Ishikawa (cell line): ENCODE data around the gene RUFY3.
"Not testable (repeated sequence)": the region's sequence is repeated elsewhere in the genome, so short reads cannot be mapped to it uniquely, and the experiment has no call there.

Experiments
- CEBPB ChIP-seq: IDR thresholded peaks from 2 replicates; pipeline ENCODE4 v1.6.1; 2012
- EGR1 ChIP-seq: IDR thresholded peaks from 2 replicates; pipeline ENCODE4 v1.6.1; 2012
- EP300 ChIP-seq: IDR thresholded peaks from 2 replicates; pipeline ENCODE4 v1.6.1; 2012; ENCODE audit warnings: borderline replicate concordance
- NFIC ChIP-seq: IDR thresholded peaks from 2 replicates; pipeline ENCODE4 v1.6.1; 2012
- TAF1 ChIP-seq: IDR thresholded peaks from 2 replicates; pipeline ENCODE4 v1.6.1; 2012; ENCODE audit warnings: low read depth, mild to moderate bottlenecking
- TF ChIP-seq, protein P1 (sequence below): IDR thresholded peaks from 2 replicates; pipeline ENCODE4 v1.6.1; 2012

DNA sequence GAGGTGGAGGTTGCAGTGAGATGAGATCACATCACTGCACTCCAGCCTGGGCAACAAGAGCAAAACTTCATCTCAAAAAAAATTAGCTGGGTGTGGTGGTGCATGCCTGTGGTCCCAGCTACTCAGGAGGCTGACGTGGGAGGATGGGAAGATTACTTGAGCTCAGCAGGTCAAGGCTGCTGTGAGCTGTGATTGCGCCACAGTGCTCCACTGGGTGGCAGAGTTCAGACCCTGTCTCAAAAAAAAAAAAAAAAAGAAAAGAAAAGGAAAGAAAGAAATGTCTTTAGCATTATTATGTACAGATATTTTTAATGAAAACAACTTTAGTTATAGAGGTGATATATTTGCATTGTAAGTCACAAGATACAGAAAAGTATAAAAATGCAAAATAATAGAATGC lies 14.2 kb downstream of the RUFY3 start:
- peak; percentile 83 for TF ChIP-seq CEBPB
- TF ChIP-seq EGR1, EP300, TAF1, NFIC: not testable (repeated sequence)
- TF ChIP-seq, protein P1, sequence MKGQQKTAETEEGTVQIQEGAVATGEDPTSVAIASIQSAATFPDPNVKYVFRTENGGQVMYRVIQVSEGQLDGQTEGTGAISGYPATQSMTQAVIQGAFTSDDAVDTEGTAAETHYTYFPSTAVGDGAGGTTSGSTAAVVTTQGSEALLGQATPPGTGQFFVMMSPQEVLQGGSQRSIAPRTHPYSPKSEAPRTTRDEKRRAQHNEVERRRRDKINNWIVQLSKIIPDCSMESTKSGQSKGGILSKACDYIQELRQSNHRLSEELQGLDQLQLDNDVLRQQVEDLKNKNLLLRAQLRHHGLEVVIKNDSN: not testable (repeated sequence)
